K562 (cell line): ENCODE data around the gene TLE3. TPM values are rescaled to one million over a fixed set of nuclear protein-coding genes. Genes with fewer than 3 reads are reported as not detected.

Source experiments
- ATAC-seq: fragments of 200-7000 bp; cut with Tn5 transposase; 3 replicates; pipeline ENCODE4 v1.9.1; 2020; ENCODE audit warnings: moderate library complexity
- Bru-seq: library from RNA; stranded (reverse); fragments of 400-500 nt; gene quantifications from one replicate; lab custom pipeline; 2021; lab: Mats Ljungman, UMichigan
- BruChase-seq, 2 experiments: library from RNA; stranded (reverse); fragments of 400-500 nt; gene quantifications; one replicate each; lab custom pipeline; 2021; lab: Mats Ljungman, UMichigan
- BruUV-seq: library from RNA; stranded (reverse); fragments of 400-500 nt; replicated peaks from 2 replicates; lab custom pipeline; 2021; lab: Mats Ljungman, UMichigan
- CTCF ChIA-PET: fragments of 300-600 bp; formaldehyde crosslinking; extraction: SDS; loops from one replicate; lab custom pipeline; 2021; ENCODE audit warnings: low intra/inter-chr PET ratio; lab: Yijun Ruan, JAX
- POLR2A ChIA-PET: fragments of 300-600, 350-650 bp; sonication (Branson Sonifier 250); formaldehyde crosslinking; extraction: SDS; loops from one replicate; lab custom pipeline; 2021; ENCODE audit warnings: antibody characterized with exemption, inconsistent platforms; lab: Yijun Ruan, JAX
- DNase-seq, 4 experiments: peaks; one replicate each; pipeline versions ENCODE4 v3.0.0 to v3.0.0-alpha.2; 2011 to 2018; ENCODE audit warnings: low spot score in 3 of 4, mixed read lengths in 3 of 4; ENCODE audit errors: extremely low read depth in 1 of 4
- FAIRE-seq: peaks from 2 replicates; lab custom pipeline; 2011; peaks lifted over from hg19 to GRCh38; lab: Jason Lieb, UNC
- H2AFZ ChIP-seq: 2 replicates; pipeline ENCODE4 v1.6.0; 2011; ENCODE audit warnings: low read depth, low read length, control low read depth, inconsistent platforms
- H3K27ac ChIP-seq: fragments of 200-600 bp; 3 replicates; pipeline ENCODE4 v1.8.0; 2011; ENCODE audit warnings: low read depth, mild to moderate bottlenecking, control low read depth, inconsistent platforms, low read length, moderate library complexity, mixed read lengths; ENCODE audit errors: extremely low read depth
- H3K27me3 ChIP-seq, 2 experiments: fragments of 300-600 bp in 1 of 2; 2 replicates in 1 of 2; 3 replicates in 1 of 2; pipeline versions ENCODE4 v1.6.0 to v1.8.0; 2011; ENCODE audit warnings: inconsistent platforms in 2 of 2, low read length in 2 of 2, mild to moderate bottlenecking in 1 of 2, mixed read lengths in 1 of 2, moderate library complexity in 1 of 2; ENCODE audit not compliant: control insufficient read depth in 2 of 2, insufficient read depth in 2 of 2
- H3K36me3 ChIP-seq: fragments of 300-600 bp; 3 replicates; pipeline ENCODE4 v1.8.0; 2011; ENCODE audit warnings: mild to moderate bottlenecking, low read length, inconsistent platforms; ENCODE audit not compliant: control insufficient read depth, insufficient read depth
- H3K4me1 ChIP-seq, 2 experiments: fragments of 200-600 bp in 1 of 2; replicated peaks in 1 of 2; 2 replicates in 1 of 2; 3 replicates in 1 of 2; pipeline versions ENCODE4 v1.5.1 to v1.8.0; 2011; ENCODE audit warnings: inconsistent platforms in 2 of 2, low read length in 2 of 2, mild to moderate bottlenecking in 1 of 2, mixed read lengths in 1 of 2, moderate library complexity in 1 of 2; ENCODE audit not compliant: control insufficient read depth in 2 of 2, insufficient read depth in 2 of 2
- H3K4me2 ChIP-seq: 2 replicates; pipeline ENCODE4 v1.6.1; 2011; ENCODE audit warnings: low read length, control low read depth, inconsistent platforms, mixed read lengths; ENCODE audit not compliant: insufficient read depth
- H3K4me3 ChIP-seq: fragments of 200-600 bp; sonication (generic), shearing (Covaris generic); 2 replicates; pipeline ENCODE4 v1.5.1; 2016; ENCODE audit warnings: control low read depth, inconsistent platforms
- H3K79me2 ChIP-seq: fragments of 200-600 bp; 3 replicates; pipeline ENCODE4 v1.8.0; 2011; ENCODE audit warnings: low read length, inconsistent platforms; ENCODE audit not compliant: control insufficient read depth, insufficient read depth
- H3K9ac ChIP-seq, 2 experiments: 2 replicates each; pipeline versions ENCODE4 v1.6.0 to v1.6.1; 2011; ENCODE audit warnings: low read depth in 2 of 2, low read length in 2 of 2, control low read depth in 1 of 2, inconsistent platforms in 1 of 2, mild to moderate bottlenecking in 1 of 2, mixed read lengths in 1 of 2; ENCODE audit not compliant: insufficient read depth in 1 of 2
- H3K9me1 ChIP-seq: one replicate; pipeline ENCODE4 v1.6.0; 2011; ENCODE audit warnings: inconsistent platforms, mild to moderate bottlenecking, low read length, moderate library complexity; ENCODE audit not compliant: control insufficient read depth, insufficient read depth
- H3K9me3 ChIP-seq: replicated peaks from 2 replicates; pipeline ENCODE4 v1.5.1; 2011; ENCODE audit warnings: low read depth, low read length, inconsistent platforms; ENCODE audit not compliant: control insufficient read depth, insufficient read depth
- H4K20me1 ChIP-seq: replicated peaks from 2 replicates; pipeline ENCODE4 v1.6.1; 2011; ENCODE audit warnings: low read length, inconsistent platforms, mixed read lengths; ENCODE audit not compliant: control insufficient read depth, insufficient read depth
- BRF1 ChIP-seq: IDR thresholded peaks from 3 replicates; pipeline ENCODE4 v1.6.1; 2011; ENCODE audit warnings: borderline replicate concordance, mild to moderate bottlenecking; ENCODE audit not compliant: insufficient read length; ENCODE audit errors: extremely low read depth
- CBX1 ChIP-seq: sonication (generic); IDR thresholded peaks from 2 replicates; pipeline ENCODE4 v1.6.1; 2016; ENCODE audit warnings: antibody characterized with exemption, low read depth, mild to moderate bottlenecking
- CHD1 ChIP-seq: fragments of 200-600 bp; sonication (generic); IDR thresholded peaks from one replicate; pipeline ENCODE4 v1.6.1; 2012; ENCODE audit warnings: mild to moderate bottlenecking, moderate library complexity, low read length, inconsistent platforms
- COPS2 ChIP-seq: fragments of 450-650 bp; conservative IDR thresholded peaks from 2 replicates; pipeline ENCODE4 v1.6.1; 2016; ENCODE audit warnings: mild to moderate bottlenecking, moderate library complexity
- WHSC1 ChIP-seq: IDR thresholded peaks from one replicate; pipeline ENCODE4 v1.6.1; 2012; ENCODE audit warnings: low read length, control low read depth, inconsistent platforms
- ZNF121 ChIP-seq: sonication (generic); formaldehyde crosslinking; conservative IDR thresholded peaks from 2 replicates; pipeline ENCODE4 v1.8.0; 2022; ENCODE audit warnings: missing genetic modification reagents
- WGBS: fragments of 100-300 bp; shearing (Covaris generic); methylation state at CpG from one replicate; pipeline ENCODE4 v1.1.6; 2016; ENCODE audit warnings: low coverage, mixed read lengths; ENCODE audit not compliant: insufficient coverage; ENCODE audit errors: missing lambda C conversion rate; 5-methylcytosine and 5-hydroxymethylcytosine counted together
- in situ Hi-C: fragments of 300-500 bp; cut with MboI; formaldehyde crosslinking; loops from 4 replicates; pipeline ENCODE4 v1.15.0; 2018; ENCODE audit warnings: inconsistent platforms, mixed read lengths
- intact Hi-C: fragments of 100-400 bp; cut with micrococcal nuclease; formaldehyde crosslinking; loops from 2 replicates; pipeline ENCODE4 v1.14.2; 2022
- long read RNA-seq, 3 experiments: library from polyadenylated mRNA in 2 of 3; library from RNA in 1 of 3; unstranded in 2 of 3; stranded (forward) in 1 of 3; transcript quantifications; one replicate each; pipeline ENCODE4 v2.0.0, GENCODE V29; 2019 to 2022
- polyA minus RNA-seq, 3 experiments: library from RNA; depleted of rRNA, polyadenylated mRNA; stranded (reverse); fragments of >200 nt; gene quantifications; 2 replicates each; pipeline ENCODE4 v1.2.3, GENCODE V29; 2011
- polyA plus RNA-seq, 8 experiments: library from polyadenylated mRNA; depleted of rRNA in 4 of 8; stranded (reverse) in 5 of 8; unstranded in 3 of 8; fragments of >200 nt; fragmentation: Nextera tagmentation in 2 of 8; fragmentation: Illumina TruSeq in 1 of 8; extraction: Ambion mirVana in 2 of 8; extraction: Trizol in 1 of 8; gene quantifications; 2 replicates each; pipeline versions ENCODE4 v1.2.1 to v1.2.3, GENCODE V29; 2011 to 2014; ENCODE audit warnings: inconsistent platforms in 1 of 8, missing spikeins in 1 of 8
- total RNA-seq, 7 experiments: library from RNA; depleted of rRNA in 6 of 7; stranded (reverse); fragments of >200 nt in 6 of 7; fragmentation: Illumina TruSeq in 2 of 7; extraction: Trizol in 2 of 7; gene quantifications; 2 replicates each; pipeline versions ENCODE4 v1.2.1 to v1.2.3, GENCODE V29; 2011 to 2021; ENCODE audit warnings: low replicate concordance in 1 of 7
- TF ChIP-seq, protein P1 (sequence below), 2 experiments: IDR thresholded peaks; 2 replicates each; pipeline ENCODE4 v1.6.1; 2012; ENCODE audit warnings: improper control_type of control experiment in 2 of 2, low read depth in 2 of 2, low read length in 2 of 2, borderline replicate concordance in 1 of 2
- TF ChIP-seq, protein P2 (sequence below): sonication (generic); IDR thresholded peaks from 2 replicates; pipeline ENCODE4 v1.6.1; 2016
- TF ChIP-seq, protein P3 (sequence below): fragments of 250-450 bp; sonication (Bioruptor Pico); IDR thresholded peaks from 2 replicates; pipeline ENCODE4 v1.5.0; 2021

TLE3 gene
- total RNA-seq (2011; cell fraction: chromatin; rRNA removed; ENCODE audit: low replicate concordance): 47.5 and 98.2 TPM in 2 replicates
- total RNA-seq (2011; cell fraction: nucleolus; rRNA removed): 56.7 and 69.2 TPM in 2 replicates
- total RNA-seq (2011; cell fraction: nucleoplasm; rRNA removed): 49.1 and 56.6 TPM in 2 replicates
- total RNA-seq (2014; rRNA removed) (26.9 and 31.6 TPM in 2 replicates), total RNA-seq (2014; rRNA removed; fragmentation: Illumina TruSeq; extraction: Trizol) (13.4 and 14.2 TPM in 2 replicates), total RNA-seq (2015; rRNA removed; fragmentation: Illumina TruSeq; extraction: Trizol) (14.1 and 14.3 TPM in 2 replicates), total RNA-seq (2021) (78.3 and 84.2 TPM in 2 replicates), polyA plus RNA-seq (2011; rRNA removed) (6.4 and 14.8 TPM in 2 replicates), polyA plus RNA-seq (2014; fragmentation: Illumina TruSeq; extraction: Trizol) (14.4 and 30.2 TPM in 2 replicates), polyA plus RNA-seq (2014; fragmentation: Nextera tagmentation; extraction: Ambion mirVana) (1 to 10 TPM; 1.5 to 2.3 TPM), polyA plus RNA-seq (2014; rRNA removed) (21.1 and 25.2 TPM in 2 replicates), polyA minus RNA-seq (2011; rRNA and poly(A)+ RNA removed) (32.3 and 47.1 TPM in 2 replicates), Bru-seq, nascent RNA (percentile 90 among the genes with signal in this experiment), BruChase-seq, experiment 1, labeled RNA remaining after a 2-hour chase (percentile 83 among the genes with signal in this experiment), BruChase-seq, experiment 2, labeled RNA remaining after a 6-hour chase (percentile 84 among the genes with signal in this experiment)
- polyA plus RNA-seq (2011; cell fraction: cytosol; rRNA removed): 8.4 and 9.7 TPM in 2 replicates
- polyA plus RNA-seq (2011; cell fraction: nucleus; rRNA removed): 34.5 and 47.6 TPM in 2 replicates
- polyA plus RNA-seq (2012): 33.7 and 52.9 TPM in 2 replicates
- 34.6 and 56.1 TPM in 2 replicates for polyA minus RNA-seq (2011; cell fraction: cytosol; rRNA and poly(A)+ RNA removed)
- polyA minus RNA-seq (2011; cell fraction: nucleus; rRNA and poly(A)+ RNA removed): 45.1 and 56.8 TPM in 2 replicates
- long read RNA-seq, experiment 1, partial matches to known transcripts: 60 of 117 reads
- long read RNA-seq, experiment 1, other reads (novel, unspliced or antisense): 56 of 117 reads
- long read RNA-seq, experiment 2, partial matches to known transcripts: 8 of 33 reads
- long read RNA-seq, experiment 2, other reads (novel, unspliced or antisense): 25 of 33 reads
- long read RNA-seq, experiment 3, partial matches to known transcripts: 3 of 16 reads
- long read RNA-seq, experiment 3, other reads (novel, unspliced or antisense): 13 of 16 reads

DNA sequence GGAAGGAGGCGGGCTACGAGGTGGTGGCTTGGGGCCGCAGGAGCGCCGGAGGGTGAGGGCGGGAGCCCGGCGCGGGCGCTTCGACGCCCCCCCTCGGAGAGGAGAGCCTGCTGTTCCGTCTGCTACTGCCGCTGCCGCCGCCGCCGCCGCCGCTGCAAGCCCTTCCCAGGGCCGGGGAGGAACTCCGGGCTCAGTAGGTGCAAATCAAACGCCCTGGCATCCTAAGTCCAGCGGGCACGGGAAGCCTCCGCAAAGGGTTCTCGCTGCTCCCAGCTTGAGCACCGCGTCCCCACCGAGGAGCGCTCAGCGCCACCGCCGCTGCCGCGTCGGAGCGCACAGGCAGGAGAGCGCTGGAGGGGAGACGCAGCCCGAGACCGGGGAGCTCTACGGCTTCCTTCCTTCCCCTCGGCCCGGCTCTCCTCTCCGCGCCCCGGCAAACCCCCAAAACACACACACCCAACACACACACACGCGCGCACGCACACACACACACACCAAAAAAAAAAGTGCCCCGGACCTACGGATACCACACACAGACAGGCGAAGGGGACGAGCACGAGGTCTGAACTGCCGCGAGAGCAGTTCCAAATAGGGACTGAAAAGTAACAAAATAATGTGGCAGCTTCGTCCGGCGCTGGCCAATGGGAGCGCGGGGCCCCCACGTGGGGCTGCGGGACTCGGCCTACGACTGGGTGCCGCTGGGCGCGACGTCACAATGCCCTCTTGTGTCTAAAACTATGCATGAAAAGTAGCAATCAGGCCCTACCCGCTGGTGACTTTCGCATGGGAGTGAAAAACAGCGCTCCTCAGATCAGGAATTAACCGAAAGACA lies at the start of gene TLE3:
TSS of gene TLE3 (minus strand) at position 597 of the 832 bp plus-strand sequence. CDS start 1,119 bp downstream, outside the sequence.
- H3K9me1 ChIP-seq: no peaks in the 10 kb centered on the region
- H3K4me1 ChIP-seq: peaks cover 64 to 66% of the 10 kb centered on the region in 2 experiments
- ChIA-PET CTCF (no interaction called here), POLR2A (interaction anchor here (0.5 to 1.2 kb wide), 10 partner anchors 9 to 645 kb away, joined by 3 to 9 read pairs (median 3); partner anchors contain the start of gene RPLP1)
- in situ Hi-C loops: no loop called here
- peak within 1 kb of the TSS; percentile 82 for H3K4me2 ChIP-seq
- H4K20me1 ChIP-seq: peaks cover 20% of the 10 kb centered on the region
- peaks cover 56% of the 10 kb centered on the region for H3K79me2 ChIP-seq
- peak within 1 kb of the TSS; percentile 97 for H3K27ac ChIP-seq
- H3K4me3 ChIP-seq: peak within 1 kb of the TSS; percentile 75
- under 1% methylated on average over 35 of the region's 77 CpGs for WGBS
- ATAC-seq (peak; percentile 68), FAIRE-seq (peak; percentile 98), DNase-seq (peak; percentile 91 to 98 (median 97))
- H3K27me3 ChIP-seq: no peaks in the 10 kb centered on the region
- peak within 1 kb of the TSS; percentile 71 for H2AFZ ChIP-seq
- peaks cover 25% of the 10 kb centered on the region; the same call in 2 of the 3 replicates for H3K36me3 ChIP-seq
- intact Hi-C loops: loop anchor here (2.0 kb wide), 1 partner anchor 351 kb away; no protein-coding TSS in a partner anchor
- BruUV-seq: TSS peak; percentile 66
- peak within 1 kb of the TSS; percentile 87 to 98 for H3K9ac ChIP-seq
- H3K9me3 ChIP-seq: no peaks in the 10 kb centered on the region
- TF ChIP-seq WHSC1 (no peak), CBX1 (no peak), CHD1 (peak; percentile 51), BRF1 (no peak), ZNF121 (CRISPR knock-in tag) (no peak), COPS2 (no peak)
- TF ChIP-seq, protein P1, sequence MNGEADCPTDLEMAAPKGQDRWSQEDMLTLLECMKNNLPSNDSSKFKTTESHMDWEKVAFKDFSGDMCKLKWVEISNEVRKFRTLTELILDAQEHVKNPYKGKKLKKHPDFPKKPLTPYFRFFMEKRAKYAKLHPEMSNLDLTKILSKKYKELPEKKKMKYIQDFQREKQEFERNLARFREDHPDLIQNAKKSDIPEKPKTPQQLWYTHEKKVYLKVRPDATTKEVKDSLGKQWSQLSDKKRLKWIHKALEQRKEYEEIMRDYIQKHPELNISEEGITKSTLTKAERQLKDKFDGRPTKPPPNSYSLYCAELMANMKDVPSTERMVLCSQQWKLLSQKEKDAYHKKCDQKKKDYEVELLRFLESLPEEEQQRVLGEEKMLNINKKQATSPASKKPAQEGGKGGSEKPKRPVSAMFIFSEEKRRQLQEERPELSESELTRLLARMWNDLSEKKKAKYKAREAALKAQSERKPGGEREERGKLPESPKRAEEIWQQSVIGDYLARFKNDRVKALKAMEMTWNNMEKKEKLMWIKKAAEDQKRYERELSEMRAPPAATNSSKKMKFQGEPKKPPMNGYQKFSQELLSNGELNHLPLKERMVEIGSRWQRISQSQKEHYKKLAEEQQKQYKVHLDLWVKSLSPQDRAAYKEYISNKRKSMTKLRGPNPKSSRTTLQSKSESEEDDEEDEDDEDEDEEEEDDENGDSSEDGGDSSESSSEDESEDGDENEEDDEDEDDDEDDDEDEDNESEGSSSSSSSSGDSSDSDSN (IDR thresholded peaks at IDR 0.05; ENCODE audit: borderline replicate concordance in 1 of 2, low read depth in 2 of 2, low read length in 2 of 2): peak; percentile 61 to 74; a peak in 3 of 4 replicates
- TF ChIP-seq, protein P2, sequence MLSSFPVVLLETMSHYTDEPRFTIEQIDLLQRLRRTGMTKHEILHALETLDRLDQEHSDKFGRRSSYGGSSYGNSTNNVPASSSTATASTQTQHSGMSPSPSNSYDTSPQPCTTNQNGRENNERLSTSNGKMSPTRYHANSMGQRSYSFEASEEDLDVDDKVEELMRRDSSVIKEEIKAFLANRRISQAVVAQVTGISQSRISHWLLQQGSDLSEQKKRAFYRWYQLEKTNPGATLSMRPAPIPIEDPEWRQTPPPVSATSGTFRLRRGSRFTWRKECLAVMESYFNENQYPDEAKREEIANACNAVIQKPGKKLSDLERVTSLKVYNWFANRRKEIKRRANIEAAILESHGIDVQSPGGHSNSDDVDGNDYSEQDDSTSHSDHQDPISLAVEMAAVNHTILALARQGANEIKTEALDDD: no peak
- TF ChIP-seq, protein P3, sequence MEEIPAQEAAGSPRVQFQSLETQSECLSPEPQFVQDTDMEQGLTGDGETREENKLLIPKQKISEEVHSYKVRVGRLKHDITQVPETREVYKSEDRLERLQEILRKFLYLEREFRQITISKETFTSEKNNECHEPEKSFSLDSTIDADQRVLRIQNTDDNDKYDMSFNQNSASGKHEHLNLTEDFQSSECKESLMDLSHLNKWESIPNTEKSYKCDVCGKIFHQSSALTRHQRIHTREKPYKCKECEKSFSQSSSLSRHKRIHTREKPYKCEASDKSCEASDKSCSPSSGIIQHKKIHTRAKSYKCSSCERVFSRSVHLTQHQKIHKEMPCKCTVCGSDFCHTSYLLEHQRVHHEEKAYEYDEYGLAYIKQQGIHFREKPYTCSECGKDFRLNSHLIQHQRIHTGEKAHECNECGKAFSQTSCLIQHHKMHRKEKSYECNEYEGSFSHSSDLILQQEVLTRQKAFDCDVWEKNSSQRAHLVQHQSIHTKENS (CRISPR knock-in tag): no peak
